AG20443 (cell line): ENCODE data around the gene F2R.
"Not testable (repeated sequence)": the region's sequence is repeated elsewhere in the genome, so short reads cannot be mapped to it uniquely, and the experiment has no call there.

Source experiments
- DNase-seq: peaks from one replicate; pipeline ENCODE4 v3.0.0; 2012; ENCODE audit warnings: low spot score, mixed read lengths

Gene F2R

GRCh38 chr5:76715736-76716455, at the start of gene F2R:
F2R (plus strand) TSS chr5:76716126; CDS start chr5:76716308, 182 bp downstream.
- peak; percentile 79 for DNase-seq

DNA sequence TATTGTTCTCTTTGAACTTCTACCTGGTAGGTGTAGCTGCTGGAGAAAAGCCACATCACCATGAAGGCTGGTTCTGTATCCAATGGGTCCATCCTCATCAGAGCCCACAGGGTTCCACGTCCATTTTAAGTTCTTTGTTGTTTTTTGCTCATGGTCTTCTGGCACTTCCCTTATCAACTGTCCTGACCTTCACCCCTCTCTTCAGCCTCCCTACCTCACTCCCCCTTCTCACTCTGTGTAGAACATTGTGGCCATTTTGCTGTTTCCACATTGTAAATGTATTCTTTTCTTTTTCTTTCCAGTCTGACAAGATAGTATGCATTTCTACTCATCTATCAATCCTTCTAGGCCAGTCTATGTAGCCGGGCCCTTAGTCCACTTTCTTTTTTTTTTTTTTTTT, 48.4 kb upstream of the F2R start:
- no peak for DNase-seq

- DNase-seq = no peak
These were observed 46.7 kb upstream of the F2R start for GRCh38 chr5:76669245-76669644.

GRCh38 chr5:76670508-76670907, 45.4 kb upstream of the F2R start:
- no peak for DNase-seq

GRCh38 chr5:76672242-76672641, 43.7 kb upstream of the F2R start:
- no peak for DNase-seq

GRCh38 chr5:76673125-76673524, 42.8 kb upstream of the F2R start:
- no peak for DNase-seq

DNA sequence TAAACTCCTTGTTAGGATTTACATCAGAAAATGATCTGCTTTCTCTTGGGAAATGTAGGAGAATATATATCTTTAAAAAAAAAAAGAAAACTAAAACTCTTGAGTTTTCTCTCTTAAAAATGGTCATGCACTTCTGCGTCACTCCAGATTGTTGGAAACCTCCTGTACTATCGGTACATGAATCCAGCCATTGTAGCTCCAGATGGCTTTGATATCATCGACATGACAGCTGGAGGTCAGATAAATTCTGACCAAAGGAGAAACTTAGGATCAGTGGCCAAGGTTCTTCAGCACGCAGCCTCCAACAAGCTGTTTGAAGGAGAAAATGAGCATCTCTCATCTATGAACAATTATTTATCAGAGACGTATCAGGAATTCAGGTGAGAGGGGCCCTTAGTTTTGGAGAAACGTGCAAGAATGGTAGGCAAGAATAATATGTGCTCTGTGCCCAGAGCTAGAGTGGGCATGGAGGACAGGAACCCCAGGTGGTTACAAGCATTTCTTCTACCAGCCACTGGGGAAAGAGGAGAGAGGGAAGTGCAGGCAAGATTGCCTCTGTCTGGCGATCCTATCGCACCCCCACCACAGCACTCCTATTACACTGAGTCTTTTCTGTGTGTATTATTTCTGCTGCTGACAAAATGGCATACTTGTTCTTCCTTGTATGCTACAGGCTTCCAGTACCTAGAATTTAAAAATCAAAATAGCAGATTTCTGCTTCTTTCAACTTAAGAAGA, 41.4 kb upstream of the F2R start:
- DNase-seq = no peak

DNA sequence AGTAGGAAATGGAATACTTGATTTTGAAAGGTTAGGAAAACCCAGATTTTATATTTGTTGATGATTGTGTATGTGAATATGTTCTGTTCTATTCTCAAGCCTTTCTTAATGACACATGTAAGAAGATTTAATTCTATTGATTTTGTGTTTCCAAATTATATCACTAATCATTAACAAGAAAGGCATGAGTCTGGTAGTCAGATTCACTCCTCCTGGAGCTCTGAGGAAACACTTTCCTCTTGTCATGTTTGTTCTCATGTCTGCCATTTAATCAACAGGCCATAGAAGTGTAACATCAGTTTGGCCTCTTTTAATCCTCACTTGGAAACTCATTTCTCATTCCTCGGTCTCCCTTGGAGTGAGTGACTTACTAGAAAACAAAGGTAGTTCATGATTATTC, 40.6 kb upstream of the F2R start:
- DNase-seq = no peak

DNA sequence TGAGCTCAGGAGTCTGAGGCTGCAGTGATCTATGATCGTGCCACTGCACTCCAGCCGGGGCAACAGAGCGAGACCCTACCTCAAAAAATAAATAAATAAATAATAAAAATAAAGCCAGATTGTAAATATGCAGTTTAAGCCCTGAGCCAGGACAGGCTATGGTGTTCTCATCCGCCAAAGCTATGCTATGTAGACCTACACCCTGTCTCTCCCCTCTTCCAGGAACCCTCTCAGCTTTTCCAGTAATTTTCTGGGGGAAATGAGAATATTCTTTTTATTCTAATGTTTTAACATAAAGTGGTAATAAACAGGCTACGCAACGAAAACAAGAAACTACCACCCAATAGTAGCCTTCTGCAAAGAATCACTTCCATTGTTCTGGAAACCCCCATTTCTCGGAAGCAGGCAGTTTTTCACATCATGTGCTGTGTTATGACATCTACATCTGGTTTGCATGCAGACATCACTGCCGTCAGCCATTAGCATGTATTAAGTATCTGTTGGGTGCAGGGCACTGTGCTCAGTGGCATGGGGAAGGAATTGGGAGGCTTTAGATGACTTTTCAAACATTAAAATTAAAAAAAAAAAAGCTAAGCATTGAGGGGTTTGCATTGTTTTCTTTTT, 38.0 kb upstream of the F2R start:
- no peak for DNase-seq

- DNase-seq = peak; percentile 24
These were observed 36.7 kb upstream of the F2R start for GRCh38 chr5:76679231-76679630.

DNA sequence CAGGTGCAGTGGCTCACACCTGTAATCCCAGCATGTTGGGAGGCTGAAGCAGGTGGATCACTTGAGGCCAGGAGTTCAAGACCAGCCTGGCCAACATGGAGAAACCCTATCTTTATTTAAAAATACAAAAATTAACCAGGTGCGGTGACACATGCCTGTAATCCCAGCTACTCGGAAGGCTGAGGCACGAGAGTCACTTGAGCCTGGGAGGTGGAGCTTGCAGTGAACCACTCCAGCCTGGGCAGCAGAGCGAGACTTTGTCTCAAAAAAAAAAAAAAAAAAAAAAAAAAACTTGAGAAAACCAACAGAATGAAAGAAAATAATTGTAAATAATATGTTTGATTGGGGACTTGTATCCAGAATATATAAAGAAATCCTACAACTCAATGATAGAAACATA, 35.1 kb upstream of the F2R start:
- not testable (repeated sequence) for DNase-seq

DNA sequence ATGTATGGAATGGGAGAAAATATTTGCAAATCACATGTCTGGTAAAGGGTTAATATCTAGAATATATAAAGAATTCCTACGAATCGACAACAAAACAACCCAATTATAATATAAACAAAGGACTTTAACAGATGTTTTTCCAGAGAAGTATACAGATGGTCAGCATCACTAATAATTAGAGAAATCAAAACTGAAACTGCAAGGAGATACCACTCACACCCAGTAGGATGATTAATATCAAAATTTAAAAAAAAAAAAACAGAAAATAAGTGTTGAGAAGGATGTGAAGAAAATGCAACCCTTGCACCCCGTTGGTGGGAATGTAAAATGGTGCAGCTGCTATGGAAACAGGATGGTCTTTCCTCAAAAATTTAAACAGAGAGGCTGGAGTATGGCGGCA, 34.6 kb upstream of the F2R start:
- DNase-seq = no peak

GRCh38 chr5:76682387-76682786, 33.5 kb upstream of the F2R start:
- no peak for DNase-seq

GRCh38 chr5:76683816-76684731, 31.9 kb upstream of the F2R start:
- no peak for DNase-seq

DNA sequence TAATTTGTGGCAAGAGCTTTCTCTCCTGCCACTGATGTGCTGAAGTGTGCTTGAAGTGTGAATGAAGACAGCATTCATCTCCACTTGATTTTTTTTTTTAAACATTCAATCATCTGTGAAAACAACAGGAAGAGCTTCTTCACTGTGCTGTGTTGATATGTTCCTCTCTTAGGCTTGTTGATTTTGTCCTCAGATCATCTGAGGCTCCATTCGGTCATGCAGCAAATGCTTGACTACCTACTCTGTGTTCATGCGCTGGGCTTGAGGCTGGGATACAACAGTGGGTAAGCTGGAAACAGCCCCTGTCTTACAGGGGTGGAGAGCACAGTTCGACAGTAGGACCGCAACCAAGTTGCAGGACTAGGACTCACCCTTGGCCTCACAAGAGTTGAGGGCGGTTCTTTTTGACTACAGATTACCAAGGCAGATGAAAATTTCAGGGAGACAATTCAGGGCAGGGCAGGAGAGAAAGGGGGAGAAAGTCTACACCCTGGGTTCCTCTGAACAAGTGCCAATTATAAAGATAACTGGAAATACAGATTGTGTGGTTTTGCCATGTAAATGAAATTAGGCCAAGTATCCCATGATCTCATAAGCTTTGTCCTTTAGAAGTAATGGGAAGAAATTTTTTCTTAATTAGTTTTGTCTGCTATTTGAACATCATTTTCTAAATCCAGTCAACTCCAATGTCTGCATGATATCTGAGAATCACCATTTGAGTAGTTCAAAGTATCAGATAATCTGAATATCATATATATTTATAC, 31.0 kb upstream of the F2R start:
- DNase-seq = no peak

- no peak for DNase-seq
These were observed 30.2 kb upstream of the F2R start for GRCh38 chr5:76685704-76686103.

DNA sequence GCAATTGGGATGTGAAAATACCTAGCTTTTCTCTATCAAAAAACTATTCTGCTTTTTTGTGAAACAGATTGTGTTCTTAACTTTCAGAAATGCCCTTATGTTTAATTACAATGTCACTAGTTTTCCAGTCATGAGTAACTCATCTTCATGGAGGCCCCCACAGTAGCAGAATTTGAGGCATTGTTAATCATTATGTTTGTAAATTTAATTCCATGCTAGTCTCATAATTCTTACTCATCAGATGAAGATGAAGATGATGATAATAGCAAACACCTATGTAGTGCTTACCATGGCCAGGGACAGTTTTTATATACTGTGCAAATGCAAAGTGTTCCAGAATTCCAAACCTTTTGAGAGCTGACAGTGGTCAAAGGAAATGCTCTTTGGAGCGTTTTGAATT, 27.7 kb upstream of the F2R start:
- no peak for DNase-seq

GRCh38 chr5:76688836-76689235, 27.1 kb upstream of the F2R start:
- no peak for DNase-seq

GRCh38 chr5:76689321-76690036, 26.4 kb upstream of the F2R start:
- peak; percentile 60 for DNase-seq

- DNase-seq = no peak
These were observed 25.8 kb upstream of the F2R start for GRCh38 chr5:76690037-76690679.
